GM19023 (cell line): ENCODE measurements around the gene SIGMAR1.

Experiments used
- ATAC-seq: cut with Tn5 transposase; IDR thresholded peaks from one replicate; pipeline ENCODE4 v1.9.1; 2021; ENCODE audit warnings: mild to moderate bottlenecking, moderate library complexity; ENCODE audit not compliant: unreplicated experiment

Gene SIGMAR1

GRCh38 chr9:34606190-34606589, 31.4 kb downstream of the SIGMAR1 start:
- ATAC-seq = no peak

GRCh38 chr9:34603610-34604231, 33.9 kb downstream of the SIGMAR1 start:
- peak; percentile 87 for ATAC-seq

GRCh38 chr9:34601937-34602573, 35.5 kb downstream of the SIGMAR1 start:
- ATAC-seq = no peak

- no peak for ATAC-seq
Measured at GRCh38 chr9:34600908-34601307, 36.7 kb downstream of the SIGMAR1 start.

DNA sequence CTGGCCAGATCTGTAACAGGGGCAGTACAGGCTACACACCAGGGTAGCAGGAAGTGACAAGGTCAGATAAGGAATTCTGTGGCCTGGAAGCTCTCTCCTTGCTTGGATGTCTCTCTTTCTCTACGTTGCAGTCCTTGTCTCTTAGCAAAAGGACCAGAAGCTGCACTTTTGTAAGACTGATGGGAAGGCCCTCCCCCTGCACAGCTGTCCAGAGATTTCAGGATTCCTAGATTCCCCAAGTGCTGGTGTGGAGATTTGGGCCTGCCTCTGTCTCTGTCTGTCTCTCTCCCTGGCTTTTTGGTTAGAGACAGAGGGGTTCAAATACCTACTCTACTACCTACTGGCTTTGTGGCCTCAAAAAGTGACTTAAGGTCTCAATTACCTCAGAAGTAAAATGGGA, 38.0 kb downstream of the SIGMAR1 start:
- no peak for ATAC-seq

DNA sequence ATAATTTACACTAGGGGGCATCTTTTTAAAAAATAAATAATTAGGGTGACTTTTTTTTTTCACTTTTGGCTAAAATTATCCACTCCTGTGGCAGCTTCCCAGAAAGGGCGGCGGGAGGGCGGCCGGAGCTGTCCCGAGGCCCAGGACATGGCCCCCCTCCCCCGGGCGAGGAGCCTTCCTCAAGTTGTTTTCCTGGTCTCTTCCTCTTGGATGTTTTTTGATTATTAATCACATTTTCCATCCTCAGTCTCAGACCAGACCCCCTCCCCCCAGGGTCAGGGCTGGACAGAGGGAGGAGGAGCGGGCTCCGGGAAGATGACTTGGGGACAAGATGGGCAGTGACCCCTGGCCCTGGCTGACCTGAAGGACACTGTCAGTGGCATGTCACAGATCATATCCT, 43.4 kb downstream of the SIGMAR1 start:
- no peak for ATAC-seq

GRCh38 chr9:34592895-34593601, 44.5 kb downstream of the SIGMAR1 start:
- no peak for ATAC-seq

- no peak for ATAC-seq
Measured at GRCh38 chr9:34591917-34592866, 45.4 kb downstream of the SIGMAR1 start.

- ATAC-seq = peak; percentile 72
Measured at GRCh38 chr9:34591248-34591916, 46.2 kb downstream of the SIGMAR1 start.

GRCh38 chr9:34590381-34591247, 47.0 kb downstream of the SIGMAR1 start:
- ATAC-seq = no peak

- no peak for ATAC-seq
Measured at GRCh38 chr9:34589636-34590380, 47.8 kb downstream of the SIGMAR1 start, which contains the start of gene CNTFR. Gene CNTFR (minus strand): TSS chr9:34589724. CDS start chr9:34568981, 20,743 bp downstream.

DNA sequence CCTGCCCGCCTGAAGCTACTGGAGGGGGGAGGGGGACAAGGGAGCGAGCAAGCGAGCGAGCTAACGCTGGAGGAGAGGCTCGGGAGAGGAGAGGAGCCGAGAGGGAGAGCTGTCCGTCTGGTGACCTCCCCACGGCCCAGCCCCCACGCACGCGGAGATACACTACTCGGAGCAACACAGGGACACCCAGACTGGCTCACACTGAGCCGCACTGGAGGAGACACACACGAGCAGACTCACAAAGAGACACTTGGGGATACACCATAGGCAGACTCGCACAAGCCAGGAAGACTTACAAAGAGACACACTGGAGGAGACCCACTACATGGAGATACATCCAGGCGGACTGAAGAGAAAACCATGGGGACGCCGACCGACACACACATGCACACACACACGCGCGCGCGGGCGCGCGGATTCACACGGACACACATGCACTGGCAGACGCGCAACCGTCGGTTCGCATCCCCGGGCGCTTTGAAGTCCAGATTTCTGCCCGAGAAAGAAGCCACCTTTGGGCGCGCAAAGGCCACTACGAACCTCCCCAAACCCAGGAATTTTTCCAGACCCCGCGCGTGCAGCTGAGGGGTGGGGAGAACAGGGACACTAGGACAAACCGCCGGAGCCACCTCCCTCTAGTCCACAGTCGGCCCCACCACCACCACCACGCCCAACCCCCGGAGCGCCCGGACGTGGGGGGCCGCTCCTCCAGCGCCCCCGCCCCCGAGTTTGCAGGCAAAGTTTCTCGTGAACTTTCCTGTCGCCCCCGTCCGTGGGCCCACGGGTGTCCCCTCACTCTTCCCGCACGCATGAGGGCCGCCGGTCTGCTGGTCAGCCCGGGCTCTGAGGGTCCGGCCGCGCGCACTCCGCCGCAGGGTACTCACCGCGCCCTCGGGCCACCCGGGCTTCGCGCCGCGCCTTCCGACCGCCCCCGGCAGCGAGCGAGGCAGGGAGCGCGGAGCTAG, 48.6 kb downstream of the SIGMAR1 start:
- ATAC-seq = no peak

DNA sequence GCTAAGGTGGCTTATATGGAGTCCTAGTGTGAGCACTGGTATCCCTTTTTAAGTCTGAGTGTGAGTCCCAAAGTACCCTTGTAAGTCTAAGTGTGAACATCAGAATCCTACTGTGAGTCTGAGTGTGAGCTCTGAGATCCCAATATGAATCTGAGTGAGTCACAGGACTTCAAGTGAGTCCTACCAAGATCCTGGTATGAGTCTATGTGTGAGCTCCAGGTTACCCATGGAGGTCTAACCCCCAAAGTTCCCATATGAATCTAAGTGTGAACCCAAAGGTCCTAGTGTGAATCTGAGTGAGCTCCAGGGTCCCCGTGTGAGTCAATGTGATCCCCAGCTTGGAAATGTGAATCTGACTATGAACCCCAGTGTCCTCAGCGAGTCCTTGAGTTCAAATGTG, 50.3 kb downstream of the SIGMAR1 start:
- ATAC-seq = no peak

GRCh38 chr9:34585946-34586669, 51.5 kb downstream of the SIGMAR1 start:
- no peak for ATAC-seq

DNA sequence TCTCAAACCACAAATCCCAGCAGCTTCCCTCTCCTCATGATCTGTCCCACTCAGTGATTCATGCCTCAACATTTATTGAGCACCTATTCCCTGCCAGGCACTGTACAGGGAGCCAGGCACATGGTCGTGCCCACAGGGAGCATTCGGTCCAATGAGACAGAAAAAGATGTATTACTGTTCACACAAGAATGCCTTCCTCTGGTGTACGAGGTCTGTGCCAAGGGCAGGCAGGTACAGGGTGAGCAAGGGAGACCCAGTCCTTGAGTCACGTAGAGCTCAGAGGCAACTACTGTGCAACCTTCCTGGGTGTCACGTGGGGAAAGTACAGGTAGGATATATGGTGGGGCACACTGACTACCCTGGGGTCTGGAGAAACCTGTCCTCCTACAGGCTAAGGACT, 52.6 kb downstream of the SIGMAR1 start:
- no peak for ATAC-seq
